BJ (cell line): ENCODE measurements around the gene SSC4D. TPM values are rescaled to one million over a fixed set of nuclear protein-coding genes. Genes with fewer than 3 reads are reported as not detected.
"Not testable (repeated sequence)": the region's sequence is repeated elsewhere in the genome, so short reads cannot be mapped to it uniquely, and the experiment has no call there.

Experiments
- CTCF ChIA-PET: fragments of 350-600 bp; formaldehyde crosslinking; extraction: SDS; loops from one replicate; lab custom pipeline; 2021; ENCODE audit warnings: antibody characterized with exemption, inconsistent platforms; lab: Yijun Ruan, JAX
- POLR2A ChIA-PET: fragments of 300-600 bp; sonication (Branson Sonifier 250); formaldehyde crosslinking; extraction: SDS; loops from one replicate; lab custom pipeline; 2021; ENCODE audit warnings: antibody characterized with exemption; lab: Charles Lee
- DNase-seq: peaks from one replicate; pipeline ENCODE4 v3.0.0-alpha.2; 2011; ENCODE audit warnings: low read depth
- H3K27me3 ChIP-seq: 2 replicates; pipeline ENCODE4 v1.6.0; 2011; ENCODE audit warnings: low read length; ENCODE audit not compliant: control insufficient read depth, insufficient read depth
- H3K36me3 ChIP-seq: 2 replicates; pipeline ENCODE4 v1.5.1; 2011; ENCODE audit warnings: low read length; ENCODE audit not compliant: control insufficient read depth, insufficient read depth
- H3K4me3 ChIP-seq: 2 replicates; pipeline ENCODE4 v1.5.1; 2011; ENCODE audit warnings: low read depth, mild to moderate bottlenecking, control low read depth, low read length
- polyA plus RNA-seq: library from polyadenylated mRNA; depleted of rRNA; stranded (reverse); fragments of >200 nt; gene quantifications from 2 replicates; pipeline ENCODE4 v1.2.3, GENCODE V29; 2011
- TF ChIP-seq, protein P1 (sequence below): IDR thresholded peaks from 2 replicates; pipeline ENCODE4 v1.5.1; 2011; ENCODE audit warnings: low read depth, mild to moderate bottlenecking, control low read depth, inconsistent platforms, low read length, moderate library complexity; ENCODE audit not compliant: insufficient read depth

SSC4D gene
- polyA plus RNA-seq, 1 experiment, result 0.92 TPM

DNA sequence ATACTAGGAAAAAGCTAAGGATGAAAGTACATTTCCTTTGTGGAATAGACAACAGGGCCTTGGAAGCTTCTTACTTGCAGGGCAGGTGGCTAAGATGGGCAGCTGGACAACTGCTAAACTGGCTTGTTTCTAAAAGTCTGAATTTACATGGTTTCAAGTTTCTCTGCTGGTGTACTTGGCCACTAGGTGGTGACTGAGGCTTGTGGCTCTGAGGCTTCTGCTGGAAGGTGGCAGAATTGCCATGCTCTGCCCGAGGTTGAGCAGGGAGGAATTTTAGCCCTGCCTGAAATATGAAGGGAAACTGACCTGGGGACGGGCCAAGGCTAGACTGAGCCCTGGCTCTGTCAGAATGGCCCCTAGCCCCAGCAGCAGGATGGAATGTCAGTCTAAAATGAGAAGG, 28.4 kb upstream of the SSC4D start:
- POLR2A ChIA-PET, H3K36me3 ChIP-seq, DNase-seq, H3K27me3 ChIP-seq, H3K4me3 ChIP-seq, CTCF ChIA-PET: not testable (repeated sequence)
- TF ChIP-seq, protein P1, sequence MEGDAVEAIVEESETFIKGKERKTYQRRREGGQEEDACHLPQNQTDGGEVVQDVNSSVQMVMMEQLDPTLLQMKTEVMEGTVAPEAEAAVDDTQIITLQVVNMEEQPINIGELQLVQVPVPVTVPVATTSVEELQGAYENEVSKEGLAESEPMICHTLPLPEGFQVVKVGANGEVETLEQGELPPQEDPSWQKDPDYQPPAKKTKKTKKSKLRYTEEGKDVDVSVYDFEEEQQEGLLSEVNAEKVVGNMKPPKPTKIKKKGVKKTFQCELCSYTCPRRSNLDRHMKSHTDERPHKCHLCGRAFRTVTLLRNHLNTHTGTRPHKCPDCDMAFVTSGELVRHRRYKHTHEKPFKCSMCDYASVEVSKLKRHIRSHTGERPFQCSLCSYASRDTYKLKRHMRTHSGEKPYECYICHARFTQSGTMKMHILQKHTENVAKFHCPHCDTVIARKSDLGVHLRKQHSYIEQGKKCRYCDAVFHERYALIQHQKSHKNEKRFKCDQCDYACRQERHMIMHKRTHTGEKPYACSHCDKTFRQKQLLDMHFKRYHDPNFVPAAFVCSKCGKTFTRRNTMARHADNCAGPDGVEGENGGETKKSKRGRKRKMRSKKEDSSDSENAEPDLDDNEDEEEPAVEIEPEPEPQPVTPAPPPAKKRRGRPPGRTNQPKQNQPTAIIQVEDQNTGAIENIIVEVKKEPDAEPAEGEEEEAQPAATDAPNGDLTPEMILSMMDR, result peak; percentile 56

DNA sequence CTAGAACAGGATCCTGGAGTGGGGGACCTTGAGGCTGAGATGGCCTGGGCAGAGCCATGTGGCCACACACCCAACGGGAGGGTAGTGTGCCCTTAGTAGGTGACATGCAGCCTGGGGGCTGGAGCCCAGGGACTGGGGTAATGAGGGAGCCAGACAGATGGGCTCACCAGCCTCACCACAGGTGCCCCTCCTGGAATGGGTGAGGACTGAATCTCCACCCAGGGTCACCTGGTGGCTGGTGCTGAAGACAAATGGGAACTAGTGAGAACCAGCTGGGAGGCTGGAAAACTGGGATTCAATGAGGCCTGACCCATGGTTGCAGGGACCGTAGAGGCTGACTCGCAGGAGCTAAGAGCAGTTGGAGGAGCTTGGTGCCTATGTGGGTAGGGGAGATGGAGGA, 21.3 kb upstream of the SSC4D start:
- Histone ChIP-seq H3K4me3 (no peak overlapping the region), H3K36me3 (no peaks in the 10 kb centered on the region), H3K27me3 (no peaks in the 10 kb centered on the region)
- CTCF ChIA-PET, result no interaction called here
- POLR2A ChIA-PET, result no interaction called here
- no peak for DNase-seq
- TF ChIP-seq, protein P1, result no peak

GRCh38 chr7:76430211-76430610, 20.7 kb upstream of the SSC4D start:
- no peak overlapping the region for H3K4me3 ChIP-seq
- TF ChIP-seq, protein P1, result no peak
- no peaks in the 10 kb centered on the region for H3K27me3 ChIP-seq
- ChIA-PET CTCF (no interaction called here), POLR2A (no interaction called here)
- no peaks in the 10 kb centered on the region for H3K36me3 ChIP-seq
- no peak for DNase-seq

DNA sequence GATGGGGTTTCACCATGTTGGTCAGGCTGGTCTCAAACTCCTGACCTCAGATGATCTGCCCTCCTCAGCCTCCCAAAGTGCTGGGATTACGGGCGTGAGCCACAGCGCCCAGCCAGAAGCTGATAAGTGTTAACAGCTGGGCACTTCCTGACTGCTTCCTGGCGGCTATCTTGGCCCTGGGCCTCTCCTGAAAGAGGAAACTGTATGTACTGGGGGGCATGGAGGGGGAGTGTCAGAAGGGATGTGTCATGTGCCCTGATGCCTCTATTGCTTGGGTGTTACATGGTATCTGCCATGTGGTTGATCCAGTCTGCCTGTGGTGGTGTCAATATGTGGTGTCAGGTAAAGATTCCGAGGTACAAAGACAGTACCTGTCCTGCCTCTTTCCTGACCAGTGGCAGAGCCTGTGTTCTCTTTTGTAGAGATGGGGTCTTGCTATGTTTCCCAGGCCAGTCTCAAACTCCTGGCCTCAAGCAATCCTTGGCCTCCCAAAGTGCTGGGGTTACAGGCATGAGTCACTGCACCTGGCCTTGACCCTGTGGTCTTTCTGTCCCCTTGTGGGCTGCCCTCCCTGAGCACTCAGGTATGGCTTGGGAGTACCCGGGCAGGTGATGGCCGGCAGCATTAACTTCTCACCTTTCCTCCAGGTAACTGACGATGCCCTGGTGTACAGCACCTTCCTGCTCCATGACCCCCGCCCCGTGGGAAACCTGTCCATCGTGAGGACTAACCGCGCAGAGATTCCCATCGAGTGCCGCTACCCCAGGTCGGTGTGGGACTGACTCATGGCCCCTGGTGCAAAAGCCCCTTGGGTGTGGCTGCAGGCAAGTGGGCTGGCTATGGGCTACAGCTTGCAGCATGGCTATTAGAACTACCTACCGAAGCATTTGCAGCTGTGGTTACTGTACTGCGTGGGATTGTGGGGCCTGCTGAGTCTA, 19.6 kb upstream of the SSC4D start:
- no peaks in the 10 kb centered on the region for H3K27me3 ChIP-seq
- POLR2A ChIA-PET, result no interaction called here
- DNase-seq, result no peak
- CTCF ChIA-PET, result no interaction called here
- H3K4me3 ChIP-seq, result no peak overlapping the region
- TF ChIP-seq, protein P1, result no peak
- no peaks in the 10 kb centered on the region for H3K36me3 ChIP-seq

GRCh38 chr7:76428149-76428823, 18.8 kb upstream of the SSC4D start:
- CTCF ChIA-PET, result interaction anchor here (0.6 to 1.6 kb wide), 3 partner anchors 85 to 114 kb away, joined by 3 read pairs; no protein-coding TSS in a partner anchor
- no peak for DNase-seq
- TF ChIP-seq, protein P1, result no peak

More at GRCh38 chr7:76428149-76428823, 18.8 kb upstream of the SSC4D start:
- POLR2A ChIA-PET, result no interaction called here
- no peaks in the 10 kb centered on the region for H3K36me3 ChIP-seq
- no peaks in the 10 kb centered on the region for H3K27me3 ChIP-seq
- H3K4me3 ChIP-seq, result no peak overlapping the region
